Measurements from ENCODE around the gene FRA10AC1. TPM values are rescaled to one million over a fixed set of nuclear protein-coding genes. Genes with fewer than 3 reads are reported as not detected.

The FRA10AC1 gene
- total RNA-seq, 1 experiment from 2014 or later, result 4.8 TPM

- peaks cover 2% of the 10 kb centered on the region for H3K36me3 ChIP-seq (replicated peaks; ENCODE audit: control insufficient read depth, insufficient read depth, low read length)
- H3K4me3 ChIP-seq (ENCODE audit: insufficient read depth, low read depth, low read length), result no peak overlapping the region
- H3K27me3 ChIP-seq (ENCODE audit: control insufficient read depth, insufficient read depth, low read length), result no peaks in the 10 kb centered on the region
- DNase-seq, result no peak
These were observed 23.4 kb downstream of the FRA10AC1 start for GRCh38 chr10:93678805-93679587.

- Histone ChIP-seq H3K27me3 (ENCODE audit: control insufficient read depth, insufficient read depth, low read length) (no peaks in the 10 kb centered on the region), H3K4me3 (ENCODE audit: insufficient read depth, low read depth, low read length) (no peak overlapping the region), H3K36me3 (replicated peaks; ENCODE audit: control insufficient read depth, insufficient read depth, low read length) (peaks cover 2% of the 10 kb centered on the region)
- DNase-seq, result no peak
These were observed 24.0 kb downstream of the FRA10AC1 start for GRCh38 chr10:93678386-93678785.

- no peak overlapping the region for H3K4me3 ChIP-seq (ENCODE audit: insufficient read depth, low read depth, low read length)
- peaks cover 2% of the 10 kb centered on the region for H3K36me3 ChIP-seq (replicated peaks; ENCODE audit: control insufficient read depth, insufficient read depth, low read length)
- no peaks in the 10 kb centered on the region for H3K27me3 ChIP-seq (ENCODE audit: control insufficient read depth, insufficient read depth, low read length)
These were observed 28.6 kb downstream of the FRA10AC1 start for GRCh38 chr10:93673791-93674190.

GRCh38 chr10:93672890-93673289, 29.5 kb downstream of the FRA10AC1 start:
- Histone ChIP-seq H3K4me3 (ENCODE audit: insufficient read depth, low read depth, low read length) (no peak overlapping the region), H3K36me3 (replicated peaks; ENCODE audit: control insufficient read depth, insufficient read depth, low read length) (peaks cover 2% of the 10 kb centered on the region), H3K27me3 (ENCODE audit: control insufficient read depth, insufficient read depth, low read length) (no peaks in the 10 kb centered on the region)
- no peak for DNase-seq

More at GRCh38 chr10:93673791-93674190, 28.6 kb downstream of the FRA10AC1 start:
- DNase-seq, result no peak

GRCh38 chr10:93672022-93672678, 30.2 kb downstream of the FRA10AC1 start:
- H3K4me3 ChIP-seq (ENCODE audit: insufficient read depth, low read depth, low read length), result no peak overlapping the region
- H3K36me3 ChIP-seq (replicated peaks; ENCODE audit: control insufficient read depth, insufficient read depth, low read length), result peaks cover 2% of the 10 kb centered on the region
- H3K27me3 ChIP-seq (ENCODE audit: control insufficient read depth, insufficient read depth, low read length), result no peaks in the 10 kb centered on the region
- no peak for DNase-seq

GRCh38 chr10:93671042-93671441, 31.4 kb downstream of the FRA10AC1 start:
- peaks cover 2% of the 10 kb centered on the region for H3K36me3 ChIP-seq (replicated peaks; ENCODE audit: control insufficient read depth, insufficient read depth, low read length)
- no peak for DNase-seq

GRCh38 chr10:93670372-93670771, 32.0 kb downstream of the FRA10AC1 start:
- H3K36me3 ChIP-seq (replicated peaks; ENCODE audit: control insufficient read depth, insufficient read depth, low read length), result peaks cover 2% of the 10 kb centered on the region
- DNase-seq, result no peak
- no peak overlapping the region for H3K4me3 ChIP-seq (ENCODE audit: insufficient read depth, low read depth, low read length)
- H3K27me3 ChIP-seq (ENCODE audit: control insufficient read depth, insufficient read depth, low read length), result no peaks in the 10 kb centered on the region

More at GRCh38 chr10:93671042-93671441, 31.4 kb downstream of the FRA10AC1 start:
- Histone ChIP-seq H3K4me3 (ENCODE audit: insufficient read depth, low read depth, low read length) (no peak overlapping the region), H3K27me3 (ENCODE audit: control insufficient read depth, insufficient read depth, low read length) (no peaks in the 10 kb centered on the region)

GRCh38 chr10:93667795-93668194, 34.6 kb downstream of the FRA10AC1 start:
- Histone ChIP-seq H3K36me3 (replicated peaks; ENCODE audit: control insufficient read depth, insufficient read depth, low read length) (peaks cover 2% of the 10 kb centered on the region), H3K4me3 (ENCODE audit: insufficient read depth, low read depth, low read length) (no peak overlapping the region), H3K27me3 (ENCODE audit: control insufficient read depth, insufficient read depth, low read length) (no peaks in the 10 kb centered on the region)
- DNase-seq, result no peak

GRCh38 chr10:93666030-93666429, 36.4 kb downstream of the FRA10AC1 start:
- Histone ChIP-seq H3K36me3 (replicated peaks; ENCODE audit: control insufficient read depth, insufficient read depth, low read length) (peaks cover 2% of the 10 kb centered on the region), H3K4me3 (ENCODE audit: insufficient read depth, low read depth, low read length) (no peak overlapping the region), H3K27me3 (ENCODE audit: control insufficient read depth, insufficient read depth, low read length) (no peaks in the 10 kb centered on the region)
- no peak for DNase-seq

GRCh38 chr10:93657757-93658156, 44.6 kb downstream of the FRA10AC1 start:
- Histone ChIP-seq H3K36me3 (replicated peaks; ENCODE audit: control insufficient read depth, insufficient read depth, low read length) (no peaks in the 10 kb centered on the region), H3K4me3 (ENCODE audit: insufficient read depth, low read depth, low read length) (no peak overlapping the region), H3K27me3 (ENCODE audit: control insufficient read depth, insufficient read depth, low read length) (no peaks in the 10 kb centered on the region)
- DNase-seq, result no peak

GRCh38 chr10:93656155-93656554, 46.2 kb downstream of the FRA10AC1 start:
- DNase-seq, result no peak
- no peaks in the 10 kb centered on the region for H3K27me3 ChIP-seq (ENCODE audit: control insufficient read depth, insufficient read depth, low read length)
- H3K36me3 ChIP-seq (replicated peaks; ENCODE audit: control insufficient read depth, insufficient read depth, low read length), result no peaks in the 10 kb centered on the region
- no peak overlapping the region for H3K4me3 ChIP-seq (ENCODE audit: insufficient read depth, low read depth, low read length)

GRCh38 chr10:93654201-93654600, 48.2 kb downstream of the FRA10AC1 start:
- Histone ChIP-seq H3K27me3 (ENCODE audit: control insufficient read depth, insufficient read depth, low read length) (no peaks in the 10 kb centered on the region), H3K36me3 (replicated peaks; ENCODE audit: control insufficient read depth, insufficient read depth, low read length) (no peaks in the 10 kb centered on the region), H3K4me3 (ENCODE audit: insufficient read depth, low read depth, low read length) (no peak overlapping the region)
- DNase-seq, result no peak

- DNase-seq, result no peak
- Histone ChIP-seq H3K27me3 (ENCODE audit: control insufficient read depth, insufficient read depth, low read length) (no peaks in the 10 kb centered on the region), H3K4me3 (ENCODE audit: insufficient read depth, low read depth, low read length) (no peak overlapping the region), H3K36me3 (replicated peaks; ENCODE audit: control insufficient read depth, insufficient read depth, low read length) (no peaks in the 10 kb centered on the region)
These were observed 49.5 kb downstream of the FRA10AC1 start for GRCh38 chr10:93652857-93653256.

GRCh38 chr10:93639791-93640190, 62.6 kb downstream of the FRA10AC1 start:
- Histone ChIP-seq H3K36me3 (replicated peaks; ENCODE audit: control insufficient read depth, insufficient read depth, low read length) (no peaks in the 10 kb centered on the region), H3K4me3 (ENCODE audit: insufficient read depth, low read depth, low read length) (no peak overlapping the region), H3K27me3 (ENCODE audit: control insufficient read depth, insufficient read depth, low read length) (no peaks in the 10 kb centered on the region)
- no peak for DNase-seq
